HPDE6-E6E7 (cell line): ENCODE measurements around the gene FAAP20.
A peak's percentile ranks its signal among the peaks of the same experiment; 100 is the strongest.

ENCODE experiments used
- DNase-seq: peaks from one replicate; pipeline ENCODE4 v3.0.0; 2011; ENCODE audit warnings: missing footprints; ENCODE audit errors: extremely low spot score

FAAP20 gene

GRCh38 chr1:2212274-2212531 lies 17.6 kb upstream of the FAAP20 start:
- DNase-seq, result no peak

- DNase-seq, result no peak
Observed at GRCh38 chr1:2210786-2211185, 16.2 kb upstream of the FAAP20 start.

- peak; percentile 67 for DNase-seq
Observed at GRCh38 chr1:2210084-2210653, 15.6 kb upstream of the FAAP20 start.

- DNase-seq, result no peak
Observed at GRCh38 chr1:2209400-2210083, 15.0 kb upstream of the FAAP20 start.

- DNase-seq, result peak; percentile 81
Observed at GRCh38 chr1:2208309-2209239, 14.0 kb upstream of the FAAP20 start.

- DNase-seq, result no peak
Observed at GRCh38 chr1:2206813-2207487, 12.4 kb upstream of the FAAP20 start.

- peak; percentile 61 for DNase-seq
Observed at GRCh38 chr1:2205191-2205952, 10.8 kb upstream of the FAAP20 start.

- no peak for DNase-seq
Observed at GRCh38 chr1:2204415-2205190, 10.0 kb upstream of the FAAP20 start.

DNA sequence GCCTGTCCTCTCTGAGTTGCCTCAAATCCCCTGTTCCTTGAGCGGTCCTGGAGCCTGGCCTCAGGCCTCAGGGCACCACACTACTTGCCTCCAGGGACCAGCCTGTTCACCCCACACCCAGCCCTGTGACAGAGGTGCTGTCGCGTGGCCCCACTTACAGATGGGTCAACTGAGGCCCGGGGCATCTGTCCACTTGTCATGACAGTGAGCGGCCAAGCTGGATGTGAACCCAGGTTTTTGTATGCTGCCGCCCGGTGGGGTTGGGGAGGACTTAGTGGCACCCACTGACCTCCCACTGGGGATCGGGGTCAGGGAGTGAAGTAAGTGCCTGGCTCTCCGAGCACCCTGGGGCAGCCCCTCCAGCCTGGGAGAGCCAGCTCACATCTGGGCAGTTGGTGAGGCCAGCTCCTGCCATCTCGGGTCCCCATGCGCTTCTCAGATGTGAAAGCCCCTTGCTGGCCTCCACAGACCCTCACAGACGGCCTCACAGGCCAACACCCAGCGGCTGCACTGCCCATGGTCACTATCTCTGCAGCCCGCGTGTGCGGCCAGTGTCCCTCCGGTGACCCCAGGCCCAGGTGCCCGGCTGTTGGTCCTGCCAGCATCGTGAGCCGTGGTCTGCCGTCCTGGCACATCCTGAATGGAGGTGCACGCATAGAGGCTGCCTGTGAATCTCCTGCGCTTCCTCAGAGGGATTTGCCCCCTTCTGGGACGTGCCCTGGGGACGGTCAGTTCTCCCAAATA lies 9.3 kb upstream of the FAAP20 start:
- DNase-seq, result no peak

GRCh38 chr1:2202843-2203601 lies 8.4 kb upstream of the FAAP20 start:
- DNase-seq, result no peak

DNA sequence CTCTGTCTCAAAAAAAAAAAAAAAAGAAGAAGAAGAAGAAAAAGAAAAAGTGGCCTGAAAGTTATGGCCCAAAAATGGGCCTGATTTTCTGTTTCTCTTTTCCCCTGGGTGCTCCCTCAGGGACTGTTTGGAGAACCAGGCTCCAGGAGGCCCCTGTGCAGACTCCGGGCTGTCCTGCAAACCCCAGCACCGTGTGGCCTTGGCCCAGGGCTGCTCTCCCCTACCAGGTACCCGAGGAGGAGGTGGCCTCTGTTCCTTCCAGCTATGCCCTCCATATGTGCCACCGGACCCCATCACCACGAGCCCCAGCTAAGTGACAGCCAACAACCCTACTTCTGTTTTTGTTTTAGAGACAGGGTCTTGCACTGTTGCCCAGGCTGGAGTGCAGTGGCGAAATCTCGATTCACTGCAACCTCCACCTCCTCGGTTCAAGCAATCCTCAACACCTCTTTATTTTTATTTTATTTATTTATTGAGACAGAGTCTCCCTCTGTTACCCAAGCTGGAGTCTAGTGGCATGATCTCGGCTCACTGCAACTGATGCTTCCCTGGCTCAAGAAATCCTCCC lies 7.5 kb upstream of the FAAP20 start:
- no peak for DNase-seq

DNA sequence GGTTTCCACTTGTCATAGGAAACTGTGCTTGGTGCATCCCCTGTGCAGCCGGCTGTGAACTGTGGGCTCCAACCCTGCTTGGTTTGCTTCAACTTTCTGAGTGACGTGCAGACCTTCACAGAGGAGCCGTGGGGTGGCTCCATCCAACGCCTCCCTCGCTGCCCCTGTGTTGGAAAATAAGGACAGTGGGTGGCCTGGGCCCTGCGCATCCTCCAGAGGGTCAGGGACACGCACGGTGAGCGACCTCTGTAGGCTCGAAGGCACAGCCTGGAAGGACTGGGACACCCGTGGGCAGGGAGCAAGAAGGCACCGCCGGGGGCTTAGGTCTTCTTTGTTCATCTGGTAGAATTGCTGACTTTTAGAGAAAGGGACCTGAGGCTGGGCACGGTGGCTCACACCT lies 6.5 kb upstream of the FAAP20 start:
- DNase-seq, result no peak

GRCh38 chr1:2200308-2200943 lies 5.9 kb upstream of the FAAP20 start:
- DNase-seq, result no peak

- peak; percentile 64 for DNase-seq
Observed at GRCh38 chr1:2199042-2199810, 4.7 kb upstream of the FAAP20 start.

- no peak for DNase-seq
Observed at GRCh38 chr1:2198571-2198970, 4.0 kb upstream of the FAAP20 start.

- DNase-seq, result no peak
Observed at GRCh38 chr1:2197707-2198165, 3.2 kb upstream of the FAAP20 start.

GRCh38 chr1:2196901-2197638 lies 2.5 kb upstream of the FAAP20 start:
- no peak for DNase-seq
